22Rv1 (cell line): ENCODE data around the gene CUTC.

Source experiments
- ZFX ChIP-seq: fragments of 450-650 bp; IDR thresholded peaks from 2 replicates; pipeline ENCODE4 v1.6.1; 2017; ENCODE audit warnings: antibody characterized with exemption, borderline replicate concordance
- TF ChIP-seq, protein P1 (sequence below): fragments of 450-650 bp; IDR thresholded peaks from 2 replicates; pipeline ENCODE4 v1.5.1; 2017; ENCODE audit warnings: mild to moderate bottlenecking

DNA sequence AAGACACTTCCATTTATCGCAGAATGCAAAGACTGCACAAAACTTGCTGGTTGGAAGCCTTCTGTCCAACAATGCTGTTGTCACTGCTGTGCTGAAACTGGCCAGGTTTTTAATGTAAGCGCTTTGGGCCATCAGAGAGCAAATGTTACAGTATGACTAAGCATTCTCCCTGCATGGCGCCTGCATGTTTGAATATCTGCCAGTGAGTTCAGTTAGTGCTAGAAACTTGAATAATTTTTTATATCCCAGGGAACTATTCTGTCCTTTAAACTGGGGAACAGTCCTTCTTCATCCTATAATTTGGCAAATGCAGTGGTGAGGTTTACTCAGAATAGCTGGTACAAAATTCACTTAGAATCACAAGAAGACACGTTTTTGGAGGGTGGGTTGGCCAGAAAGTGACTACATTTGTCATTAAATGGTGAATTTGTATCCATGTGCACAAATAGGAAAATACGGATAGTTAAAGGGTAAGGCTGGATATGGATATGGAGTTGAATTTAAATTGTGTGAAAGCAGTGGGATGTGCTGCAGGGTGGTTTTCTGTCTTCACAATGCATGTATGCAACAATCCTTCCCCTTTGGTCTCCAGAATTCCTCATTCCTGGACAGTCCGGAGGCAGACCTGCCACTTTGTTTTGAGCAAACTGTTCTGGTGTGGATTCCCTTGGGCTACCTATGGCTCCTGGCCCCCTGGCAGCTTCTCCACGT is 52.1 kb downstream of the CUTC start:
- TF ChIP-seq, protein P1, sequence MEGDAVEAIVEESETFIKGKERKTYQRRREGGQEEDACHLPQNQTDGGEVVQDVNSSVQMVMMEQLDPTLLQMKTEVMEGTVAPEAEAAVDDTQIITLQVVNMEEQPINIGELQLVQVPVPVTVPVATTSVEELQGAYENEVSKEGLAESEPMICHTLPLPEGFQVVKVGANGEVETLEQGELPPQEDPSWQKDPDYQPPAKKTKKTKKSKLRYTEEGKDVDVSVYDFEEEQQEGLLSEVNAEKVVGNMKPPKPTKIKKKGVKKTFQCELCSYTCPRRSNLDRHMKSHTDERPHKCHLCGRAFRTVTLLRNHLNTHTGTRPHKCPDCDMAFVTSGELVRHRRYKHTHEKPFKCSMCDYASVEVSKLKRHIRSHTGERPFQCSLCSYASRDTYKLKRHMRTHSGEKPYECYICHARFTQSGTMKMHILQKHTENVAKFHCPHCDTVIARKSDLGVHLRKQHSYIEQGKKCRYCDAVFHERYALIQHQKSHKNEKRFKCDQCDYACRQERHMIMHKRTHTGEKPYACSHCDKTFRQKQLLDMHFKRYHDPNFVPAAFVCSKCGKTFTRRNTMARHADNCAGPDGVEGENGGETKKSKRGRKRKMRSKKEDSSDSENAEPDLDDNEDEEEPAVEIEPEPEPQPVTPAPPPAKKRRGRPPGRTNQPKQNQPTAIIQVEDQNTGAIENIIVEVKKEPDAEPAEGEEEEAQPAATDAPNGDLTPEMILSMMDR, result no peak
- no peak for TF ChIP-seq ZFX
